ENCODE data around the gene RSPO3.

- TF ChIP-seq, protein P1, sequence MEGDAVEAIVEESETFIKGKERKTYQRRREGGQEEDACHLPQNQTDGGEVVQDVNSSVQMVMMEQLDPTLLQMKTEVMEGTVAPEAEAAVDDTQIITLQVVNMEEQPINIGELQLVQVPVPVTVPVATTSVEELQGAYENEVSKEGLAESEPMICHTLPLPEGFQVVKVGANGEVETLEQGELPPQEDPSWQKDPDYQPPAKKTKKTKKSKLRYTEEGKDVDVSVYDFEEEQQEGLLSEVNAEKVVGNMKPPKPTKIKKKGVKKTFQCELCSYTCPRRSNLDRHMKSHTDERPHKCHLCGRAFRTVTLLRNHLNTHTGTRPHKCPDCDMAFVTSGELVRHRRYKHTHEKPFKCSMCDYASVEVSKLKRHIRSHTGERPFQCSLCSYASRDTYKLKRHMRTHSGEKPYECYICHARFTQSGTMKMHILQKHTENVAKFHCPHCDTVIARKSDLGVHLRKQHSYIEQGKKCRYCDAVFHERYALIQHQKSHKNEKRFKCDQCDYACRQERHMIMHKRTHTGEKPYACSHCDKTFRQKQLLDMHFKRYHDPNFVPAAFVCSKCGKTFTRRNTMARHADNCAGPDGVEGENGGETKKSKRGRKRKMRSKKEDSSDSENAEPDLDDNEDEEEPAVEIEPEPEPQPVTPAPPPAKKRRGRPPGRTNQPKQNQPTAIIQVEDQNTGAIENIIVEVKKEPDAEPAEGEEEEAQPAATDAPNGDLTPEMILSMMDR (IDR thresholded peaks at IDR 0.05) = no peak
- TF ChIP-seq POLR2A (IDR thresholded peaks at IDR 0.05) (no peak), EP300 (IDR thresholded peaks at IDR 0.05) (no peak)
Observed at GRCh38 chr6:127083963-127084310, 34.5 kb upstream of the RSPO3 start.
